EH (cell line): Measurements from ENCODE around the gene RPL27.

ENCODE experiments used
- DNase-seq: peaks from one replicate; pipeline ENCODE4 v3.0.0-alpha.2; 2015; ENCODE audit warnings: low read depth

RPL27 gene

DNA sequence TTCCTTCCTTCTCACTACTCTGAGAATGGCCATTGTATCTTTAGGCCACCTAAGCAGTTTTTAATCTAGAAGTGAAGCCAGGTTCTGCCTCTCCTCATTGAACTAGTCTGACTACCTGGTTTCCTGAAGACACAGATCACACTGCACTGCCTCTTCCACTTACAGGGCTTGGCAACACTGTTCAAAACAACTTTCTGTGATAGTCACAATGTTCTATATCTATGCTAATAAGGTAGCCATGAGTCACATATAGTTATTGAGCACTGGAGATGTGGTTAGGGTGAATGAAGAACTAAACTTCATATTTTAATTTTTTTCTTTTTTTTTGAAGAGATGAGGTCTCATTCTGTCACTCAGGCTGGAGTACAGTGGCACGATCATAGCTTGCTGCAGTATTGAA, 53.8 kb downstream of the RPL27 start:
- DNase-seq, result no peak
